Left forelimb (tissue), 1 donor: ENCODE data around the gene MYO5A.
"Not testable (repeated sequence)": the region's sequence is repeated elsewhere in the genome, so short reads cannot be mapped to it uniquely, and the experiment has no call there.

Experiments used
- DNase-seq: peaks from one replicate; pipeline ENCODE4 v3.0.0-alpha.2; 2018; ENCODE audit warnings: low spot score

The MYO5A gene

DNA sequence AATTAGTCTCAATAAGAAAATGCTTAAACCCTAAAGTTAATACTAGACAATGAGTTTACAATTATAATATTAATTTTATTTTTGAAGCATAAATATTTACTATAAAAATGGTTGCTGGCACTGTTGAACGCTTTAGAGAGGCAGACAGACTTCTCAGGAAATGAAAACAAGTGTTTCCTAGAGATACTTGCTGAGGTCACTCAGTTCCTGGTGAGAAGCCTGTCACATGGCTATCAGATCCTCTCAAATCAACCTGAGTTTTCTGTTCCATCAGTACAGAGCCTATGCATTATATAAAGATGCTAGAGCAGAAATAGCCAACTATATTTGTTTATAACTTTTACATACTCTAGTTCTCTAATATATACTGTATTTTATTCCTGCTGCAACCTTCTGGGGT lies 109.2 kb downstream of the MYO5A start:
- no peak for DNase-seq

DNA sequence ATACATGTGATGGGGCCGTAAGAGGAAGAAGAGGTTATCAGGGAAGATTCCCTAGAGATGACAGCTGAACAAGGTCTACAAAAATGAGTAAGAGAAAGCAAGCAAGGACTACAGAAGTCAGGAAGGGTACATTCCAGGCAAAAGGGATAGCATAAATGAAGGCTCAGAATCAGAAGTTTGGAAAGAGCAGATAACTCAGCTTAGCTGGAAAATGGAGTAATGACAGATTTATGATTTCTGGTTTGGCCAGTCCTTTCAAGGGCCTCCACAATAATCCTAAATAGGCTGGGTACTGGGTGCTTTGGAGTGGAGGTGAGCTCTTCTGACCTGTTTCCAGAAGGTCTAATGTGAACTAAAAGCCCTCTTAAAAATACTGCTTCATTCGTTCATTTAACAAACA lies 110.7 kb downstream of the MYO5A start:
- no peak for DNase-seq

DNA sequence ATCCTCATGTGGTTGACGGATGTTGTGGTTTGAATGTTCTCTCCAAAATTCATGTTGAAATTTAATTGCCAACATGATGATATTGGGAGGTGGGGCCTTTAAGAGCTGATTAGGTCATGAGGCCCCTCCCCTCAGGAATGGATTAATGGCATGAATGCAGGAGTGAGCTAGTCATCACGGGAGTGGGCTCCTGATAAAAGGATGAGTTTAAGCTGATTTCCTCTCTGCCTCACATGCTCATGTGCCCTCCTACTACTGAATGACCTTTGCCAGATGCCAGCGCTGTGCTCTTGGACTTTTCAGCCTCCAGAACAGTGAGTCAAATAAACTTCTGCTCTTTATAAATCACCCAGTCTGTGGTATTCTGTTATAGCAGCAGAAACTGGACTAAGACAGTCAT lies 111.2 kb downstream of the MYO5A start:
- DNase-seq = no peak

DNA sequence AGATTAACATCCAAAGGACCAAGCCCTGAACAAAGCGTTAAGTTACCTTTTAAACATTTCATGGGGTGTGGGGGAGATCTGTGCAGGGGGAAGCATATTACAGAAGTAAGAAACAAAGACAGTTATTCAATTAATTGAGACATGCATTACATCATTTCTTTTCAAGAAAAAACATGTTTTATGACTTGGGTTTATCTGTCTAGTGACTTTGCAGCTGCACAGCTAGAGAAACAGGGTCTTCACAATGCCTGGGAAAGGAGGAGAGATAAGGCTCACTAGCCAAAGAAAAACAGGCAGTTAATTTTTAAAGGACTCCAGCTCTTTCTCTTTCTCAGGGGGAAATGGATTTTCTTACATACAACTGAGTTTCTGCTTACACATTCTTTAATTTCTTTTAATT lies 112.1 kb downstream of the MYO5A start:
- not testable (repeated sequence) for DNase-seq

- DNase-seq = no peak
Observed at GRCh38 chr15:52415628-52416027, 113.1 kb downstream of the MYO5A start.

DNA sequence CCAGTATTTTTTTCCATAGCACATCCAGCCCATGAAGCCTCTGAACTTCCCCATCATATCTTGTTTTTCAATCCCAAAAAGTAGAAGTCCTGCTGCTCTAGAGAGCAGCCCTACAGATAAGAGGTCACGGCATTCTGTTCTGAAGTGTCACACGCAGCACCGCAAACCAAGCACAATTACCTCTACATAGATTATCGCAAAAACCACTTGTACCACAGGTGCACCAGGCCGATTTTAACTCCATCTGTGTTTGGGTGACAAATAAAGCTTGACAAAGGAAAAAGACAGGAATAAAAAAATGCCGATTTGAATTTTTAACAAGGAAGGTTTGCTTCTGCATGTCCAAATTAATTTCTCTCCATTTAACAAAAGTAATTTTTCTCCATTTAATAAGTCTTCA lies 113.7 kb downstream of the MYO5A start:
- no peak for DNase-seq

- no peak for DNase-seq
Observed at GRCh38 chr15:52408823-52409222, 119.9 kb downstream of the MYO5A start.

- DNase-seq = no peak
Observed at GRCh38 chr15:52407374-52407773, 121.3 kb downstream of the MYO5A start.

- DNase-seq = no peak
Observed at GRCh38 chr15:52406601-52407000, 122.1 kb downstream of the MYO5A start.

- DNase-seq = no peak
Observed at GRCh38 chr15:52405856-52406255, 122.8 kb downstream of the MYO5A start.

DNA sequence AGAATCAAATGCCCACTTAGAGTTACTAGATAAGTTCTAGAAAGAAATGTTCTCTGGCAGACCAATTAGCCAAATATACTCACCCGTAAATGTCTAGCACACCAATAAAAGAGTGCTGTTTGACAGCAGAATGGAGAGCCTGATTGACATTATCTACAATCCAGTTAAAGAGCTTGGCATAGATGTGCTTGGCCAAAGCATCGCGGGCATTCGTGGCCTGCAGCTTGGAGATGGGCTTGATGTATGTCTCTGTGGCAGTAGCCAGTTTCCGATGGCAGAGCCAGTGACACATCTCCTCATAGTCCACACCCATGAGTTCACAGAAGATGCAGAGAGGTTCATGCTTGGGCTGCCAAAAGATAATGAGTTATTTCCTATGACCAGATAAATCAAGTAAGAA lies 131.6 kb downstream of the MYO5A start:
- DNase-seq = no peak

- no peak for DNase-seq
Observed at GRCh38 chr15:52394118-52394517, 134.6 kb downstream of the MYO5A start.

GRCh38 chr15:52392008-52392687 lies 136.5 kb downstream of the MYO5A start:
- no peak for DNase-seq

GRCh38 chr15:52391069-52391468 lies 137.6 kb downstream of the MYO5A start:
- DNase-seq = no peak

DNA sequence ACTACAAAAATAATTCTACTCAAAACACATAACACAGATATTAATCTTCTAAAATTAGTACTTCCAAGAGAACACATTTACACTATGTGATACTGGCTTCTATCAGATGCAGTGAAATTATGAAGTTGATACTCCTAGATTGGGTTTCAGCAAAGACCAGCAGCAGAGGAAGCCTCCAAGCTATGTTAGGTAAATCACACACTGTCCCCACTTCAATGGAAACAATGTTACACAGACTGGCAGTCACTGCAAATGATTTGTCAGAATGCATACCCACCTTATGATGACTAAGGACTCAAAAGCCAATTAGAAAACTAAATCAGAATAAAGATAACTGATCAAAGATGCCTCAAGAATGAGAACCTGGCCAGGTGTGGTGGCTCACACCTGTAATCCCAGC lies 143.0 kb downstream of the MYO5A start:
- DNase-seq = no peak

GRCh38 chr15:52383100-52383588 lies 145.5 kb downstream of the MYO5A start:
- DNase-seq = no peak

- DNase-seq = no peak
Observed at GRCh38 chr15:52382647-52383046, 146.0 kb downstream of the MYO5A start.

- no peak for DNase-seq
Observed at GRCh38 chr15:52379395-52380106, 149.1 kb downstream of the MYO5A start.

GRCh38 chr15:52378746-52379394 lies 149.8 kb downstream of the MYO5A start:
- DNase-seq = no peak

- DNase-seq = no peak
Observed at GRCh38 chr15:52370010-52370409, 158.7 kb downstream of the MYO5A start.

- no peak for DNase-seq
Observed at GRCh38 chr15:52369455-52369854, 159.2 kb downstream of the MYO5A start.

DNA sequence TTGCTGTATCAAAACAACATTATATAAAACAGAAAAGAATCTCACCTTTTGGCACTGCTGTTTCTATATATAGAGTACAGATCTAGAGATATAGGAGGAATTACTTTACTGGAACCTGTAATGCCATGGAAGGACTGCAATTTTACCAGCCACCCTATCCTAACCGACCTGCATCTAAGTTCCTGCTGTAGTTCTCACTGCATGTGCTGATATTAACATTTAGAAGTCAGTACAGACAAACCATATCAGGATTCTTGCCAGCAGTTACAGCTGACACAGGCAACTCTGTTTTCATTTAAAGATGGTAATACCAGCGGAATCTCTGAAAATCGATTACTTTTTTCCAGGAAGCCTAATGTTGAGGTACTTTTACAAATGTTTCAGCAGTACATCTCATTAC lies 159.7 kb downstream of the MYO5A start:
- DNase-seq = no peak

- DNase-seq = no peak
Observed at GRCh38 chr15:52368402-52368801, 160.3 kb downstream of the MYO5A start.
